Right lung (tissue), 5 donors: ENCODE results near the gene EFNB3. TPM values are rescaled to one million over a fixed set of nuclear protein-coding genes. Genes with fewer than 3 reads are reported as not detected.
A peak's percentile ranks its signal among the peaks of the same experiment; 100 is the strongest.

ENCODE experiments used
- DNase-seq, 2 donors: peaks; one replicate each; pipeline ENCODE4 v3.0.0-alpha.2; 2013
- polyA plus RNA-seq, 5 donors: library from polyadenylated mRNA; unstranded; fragments of 120-200 nt; gene quantifications; one replicate each; pipeline versions ENCODE4 v1.2.1 to v1.2.3, GENCODE V29; 2013; ENCODE audit warnings: inconsistent platforms in 1 of 5, low replicate concordance in 1 of 5; ENCODE audit not compliant: insufficient read length in 5 of 5, insufficient read depth in 1 of 5

EFNB3 gene
- polyA plus RNA-seq, 5 donors: 28.2 to 37.8 (median 32.1) TPM

DNA sequence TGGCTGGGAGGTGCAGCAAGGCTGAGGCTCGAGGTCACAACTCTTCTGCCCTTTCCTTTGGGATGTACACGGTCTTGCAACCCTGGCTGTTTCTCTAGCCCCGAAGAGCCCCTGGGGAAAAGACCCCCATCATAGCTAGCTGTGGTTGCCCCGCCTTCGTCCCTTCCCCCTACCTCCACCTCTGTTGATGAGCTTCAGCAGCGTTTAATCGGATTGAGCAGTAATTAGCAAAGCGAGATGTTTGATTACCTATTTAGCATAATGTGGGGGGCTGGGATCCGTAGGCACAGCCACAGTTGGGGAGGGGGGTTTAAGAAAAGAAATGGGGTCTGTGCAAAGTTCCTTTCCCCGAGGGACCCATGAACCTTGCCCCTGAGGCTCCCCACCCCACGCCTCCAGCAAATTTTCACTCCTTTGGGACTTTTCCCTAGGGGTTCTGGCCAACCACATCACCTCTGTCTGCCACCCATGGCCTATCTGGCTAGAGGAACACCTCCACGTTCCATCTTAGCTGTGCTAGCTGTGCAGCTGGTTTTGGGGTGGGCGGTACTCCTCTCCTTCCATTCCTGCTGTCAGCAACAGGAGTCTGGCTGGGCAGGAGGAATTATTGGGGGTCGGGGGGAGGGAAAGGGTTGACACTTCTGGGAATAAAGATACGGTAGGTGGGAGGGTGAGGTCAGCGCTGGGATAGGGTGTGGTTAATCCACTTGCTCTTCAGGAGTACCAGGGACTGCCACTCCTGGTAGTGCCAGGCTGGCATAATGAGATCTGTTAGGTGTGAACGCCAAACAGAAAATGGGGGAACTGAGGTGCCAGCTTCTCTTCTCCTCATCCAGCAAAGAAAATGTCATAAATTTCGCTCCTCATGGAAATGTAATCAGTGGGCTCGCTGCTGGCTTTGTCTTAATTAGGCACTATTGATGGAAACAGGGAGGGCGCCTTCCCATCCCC lies 11.2 kb downstream of the EFNB3 start:
- no peak for DNase-seq

DNA sequence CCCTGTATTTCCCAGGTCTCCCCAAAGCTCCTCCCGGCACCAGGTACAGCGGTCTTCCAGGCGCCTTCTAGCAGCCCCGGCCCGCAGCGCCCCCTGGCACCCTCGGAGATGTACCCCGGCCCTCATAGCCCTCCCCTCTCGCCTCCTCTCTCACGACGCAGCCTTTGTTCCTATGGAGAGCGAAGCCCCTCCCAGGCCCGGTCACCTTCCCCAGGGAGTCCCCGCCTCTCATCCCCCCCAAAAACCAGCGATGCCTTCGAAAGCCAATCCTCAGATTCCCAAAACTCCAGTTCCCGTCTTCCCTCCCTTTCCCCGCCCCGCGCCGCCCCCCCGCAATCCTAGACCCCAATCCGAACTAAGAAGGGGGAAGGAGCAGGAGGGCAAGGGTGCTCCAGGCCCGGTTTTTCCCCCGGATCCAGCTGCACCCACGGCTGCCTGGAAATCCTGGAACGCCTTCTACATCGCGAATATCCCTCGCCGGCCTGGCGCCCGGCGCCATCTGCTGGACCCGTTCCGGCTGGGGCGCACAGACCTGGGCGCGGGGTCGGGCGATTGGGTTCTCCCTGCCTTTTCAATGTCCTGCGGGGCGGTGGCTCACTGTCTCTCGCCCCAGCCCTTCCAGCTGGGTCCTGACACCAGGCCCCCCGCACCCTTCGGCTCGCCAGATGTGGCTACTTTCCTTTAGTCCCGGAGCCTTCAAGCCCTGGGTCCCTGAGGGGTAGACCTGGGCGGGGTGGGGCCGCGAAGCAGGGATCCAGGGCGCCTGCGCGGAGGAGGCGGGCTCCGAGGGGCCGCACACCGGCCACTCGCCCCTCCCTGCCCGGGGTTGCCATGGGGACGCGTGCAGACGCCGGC lies 12.1 kb downstream of the EFNB3 start, which contains the start of gene DNAH2:
TSS of gene DNAH2 (plus strand) at position 844 of the 855 bp plus-strand sequence. CDS start 1,991 bp downstream, outside the sequence.
- DNase-seq: peak; percentile 91 to 92

DNA sequence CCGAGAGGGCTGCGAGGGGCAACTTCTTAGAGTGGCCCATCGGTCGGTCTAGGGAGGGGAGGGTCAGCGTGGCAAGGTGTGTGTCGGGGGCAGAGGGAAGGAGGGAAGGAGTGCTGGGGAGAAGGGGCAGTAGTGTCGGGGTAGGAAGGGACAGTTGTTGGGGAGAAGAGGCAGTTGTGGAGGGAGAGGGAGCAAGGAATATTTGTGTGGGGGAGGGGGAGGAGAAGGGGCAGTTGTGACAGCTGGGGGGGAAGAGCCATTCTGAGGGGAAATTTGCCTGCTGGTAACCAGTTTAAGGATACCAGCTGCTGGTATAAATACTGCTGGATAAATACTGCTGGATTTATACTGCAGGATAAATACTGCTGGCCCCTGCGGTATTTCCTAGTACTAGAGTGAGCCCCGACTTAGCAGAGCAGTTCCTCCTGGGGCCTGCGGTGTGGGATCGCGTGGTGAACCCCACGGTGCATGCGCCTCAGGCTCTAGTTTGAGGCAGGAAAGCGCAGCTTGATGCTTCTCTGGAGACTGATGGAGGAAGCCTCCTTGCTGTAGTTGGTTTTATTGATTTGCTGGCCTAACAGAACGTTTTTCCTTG lies 12.9 kb downstream of the EFNB3 start:
- no peak for DNase-seq

DNA sequence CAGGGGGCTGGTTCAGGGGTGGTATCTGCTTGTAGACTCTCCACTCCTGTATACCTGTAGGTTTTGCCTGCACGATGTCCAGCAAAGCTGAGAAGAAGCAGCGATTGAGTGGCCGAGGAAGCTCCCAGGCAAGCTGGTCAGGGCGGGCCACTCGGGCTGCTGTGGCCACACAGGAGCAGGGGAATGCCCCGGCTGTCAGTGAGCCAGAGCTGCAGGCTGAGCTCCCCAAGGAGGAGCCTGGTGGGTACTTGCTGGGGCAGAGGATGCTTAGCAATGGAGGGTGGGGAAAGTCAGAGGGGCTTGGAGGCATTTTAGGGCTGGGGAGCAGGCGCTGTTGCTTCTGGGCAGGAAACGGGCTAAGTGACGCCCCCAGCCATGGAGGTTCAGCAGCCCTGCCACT lies 14.7 kb downstream of the EFNB3 start:
- no peak for DNase-seq

DNA sequence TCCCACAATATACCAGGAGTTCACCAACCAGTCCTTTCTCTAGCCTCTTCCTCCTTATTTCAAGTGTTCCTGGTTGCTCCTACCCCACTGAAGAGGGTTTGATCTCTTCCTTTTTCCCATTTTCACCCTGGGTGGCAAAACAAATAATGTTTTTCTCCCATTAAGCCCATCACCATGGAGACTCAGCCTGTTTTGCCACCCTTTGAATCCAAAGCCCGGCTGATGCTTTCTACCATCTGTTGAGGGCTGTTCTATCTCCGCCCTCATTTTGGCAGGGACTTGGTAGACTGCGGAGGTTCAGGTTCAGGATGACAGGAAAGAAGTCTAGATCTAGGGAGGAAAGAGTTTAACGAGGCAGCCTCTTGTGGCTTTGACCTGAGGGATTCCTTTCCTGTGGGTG lies 15.1 kb downstream of the EFNB3 start:
- DNase-seq: no peak

DNA sequence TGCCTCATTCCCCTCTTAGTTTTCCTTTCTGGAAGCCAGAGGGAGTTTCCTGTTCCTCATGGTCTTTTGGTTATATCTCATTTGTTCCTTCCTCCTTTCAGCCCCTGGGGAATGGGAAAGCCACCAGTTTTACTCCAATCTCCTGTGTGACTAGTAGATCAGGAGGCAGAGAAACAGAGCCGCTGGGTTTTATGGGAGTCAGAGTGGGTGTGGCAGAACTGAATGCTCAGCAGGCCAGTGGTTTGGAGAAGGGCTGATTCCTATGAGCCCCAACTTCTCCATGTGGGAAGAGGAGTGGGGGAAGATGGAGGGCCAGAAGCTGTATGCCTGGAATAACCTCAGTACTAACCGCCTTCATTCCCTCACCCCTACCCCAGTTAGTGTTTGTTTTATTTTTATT lies 16.6 kb downstream of the EFNB3 start:
- DNase-seq: no peak

DNA sequence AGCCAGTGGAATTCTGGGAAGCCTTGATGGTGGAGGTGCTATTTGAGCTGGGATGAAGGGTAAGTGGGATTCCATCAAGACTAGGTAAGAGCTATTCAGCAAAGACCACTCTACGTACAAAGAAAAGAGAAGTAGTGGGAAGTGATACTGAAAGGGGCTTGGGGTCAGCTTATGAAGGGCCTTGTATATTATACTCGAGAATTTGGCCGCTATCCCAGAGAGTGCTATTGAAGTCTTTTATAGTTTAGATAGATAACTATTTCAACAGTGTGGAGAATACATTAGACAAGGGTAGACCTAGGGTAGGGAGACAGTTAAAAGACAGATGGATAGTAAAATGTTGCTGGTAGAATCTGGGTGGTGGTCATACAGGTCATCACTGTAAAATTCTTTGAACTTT lies 22.9 kb downstream of the EFNB3 start:
- no peak for DNase-seq

DNA sequence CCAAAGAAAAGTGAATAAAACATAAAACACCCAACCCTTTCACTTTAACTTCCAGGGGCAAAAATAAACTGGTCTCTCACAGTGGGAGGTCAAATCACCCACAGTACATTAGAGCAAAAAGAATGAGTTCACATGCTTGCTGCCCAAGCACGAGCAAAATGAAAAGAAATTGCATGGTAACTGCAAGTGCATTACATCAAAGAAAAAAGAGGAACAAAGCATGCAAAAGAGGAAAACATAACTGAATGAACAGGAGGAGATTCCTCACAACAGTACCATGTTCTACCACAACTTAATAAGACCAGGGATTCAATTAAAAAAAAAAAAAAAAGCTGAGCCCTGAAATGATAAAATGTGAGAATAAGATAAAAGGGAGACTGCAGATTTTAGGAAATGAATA lies 24.8 kb downstream of the EFNB3 start:
- DNase-seq: no peak

DNA sequence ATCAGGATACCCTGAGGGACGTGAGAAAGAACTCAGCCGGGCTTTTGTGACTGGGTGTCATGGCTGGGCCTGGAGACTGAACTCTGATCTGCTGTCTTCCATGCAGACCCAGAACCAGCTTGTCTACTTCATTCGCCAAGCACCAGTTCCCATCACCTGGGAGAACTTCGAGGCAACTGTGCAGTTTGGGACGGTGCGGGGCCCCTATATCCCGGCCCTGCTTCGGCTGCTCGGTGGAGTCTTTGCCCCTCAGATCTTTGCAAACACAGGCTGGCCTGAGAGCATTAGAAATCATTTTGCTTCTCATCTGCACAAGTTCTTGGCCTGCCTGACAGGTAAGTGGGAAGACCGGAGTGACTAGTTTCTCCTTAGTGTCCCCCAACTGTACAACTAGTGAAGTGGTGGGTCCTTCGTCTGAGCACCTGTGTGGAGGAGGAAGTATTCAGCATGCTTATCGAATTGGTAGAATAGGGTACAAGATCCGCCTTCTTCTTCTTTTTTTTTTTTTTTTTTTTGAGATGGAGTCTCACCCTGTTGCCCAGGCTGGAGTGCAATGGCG lies 28.1 kb downstream of the EFNB3 start:
- peak; percentile 46 to 52 for DNase-seq

DNA sequence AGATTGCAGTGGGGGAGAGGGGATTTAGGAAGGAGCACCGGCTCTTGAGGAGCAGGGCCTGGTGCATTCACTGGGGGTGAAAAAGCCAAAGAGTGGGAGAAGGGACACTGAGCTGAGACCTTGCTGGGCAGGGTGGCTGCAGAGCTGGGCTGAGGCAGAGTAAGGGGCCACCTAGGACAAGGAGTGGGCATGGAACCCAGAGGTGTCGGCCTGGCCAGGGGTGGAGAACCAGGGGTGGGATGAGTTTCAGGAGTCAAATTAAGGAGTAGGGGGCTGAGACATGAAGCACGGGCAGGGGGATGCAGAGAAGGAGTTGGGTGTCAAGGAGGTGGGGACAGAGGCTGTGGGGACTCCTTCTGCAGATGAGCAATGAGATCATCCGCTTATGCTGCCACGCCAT lies 32.6 kb downstream of the EFNB3 start:
- DNase-seq: no peak

DNA sequence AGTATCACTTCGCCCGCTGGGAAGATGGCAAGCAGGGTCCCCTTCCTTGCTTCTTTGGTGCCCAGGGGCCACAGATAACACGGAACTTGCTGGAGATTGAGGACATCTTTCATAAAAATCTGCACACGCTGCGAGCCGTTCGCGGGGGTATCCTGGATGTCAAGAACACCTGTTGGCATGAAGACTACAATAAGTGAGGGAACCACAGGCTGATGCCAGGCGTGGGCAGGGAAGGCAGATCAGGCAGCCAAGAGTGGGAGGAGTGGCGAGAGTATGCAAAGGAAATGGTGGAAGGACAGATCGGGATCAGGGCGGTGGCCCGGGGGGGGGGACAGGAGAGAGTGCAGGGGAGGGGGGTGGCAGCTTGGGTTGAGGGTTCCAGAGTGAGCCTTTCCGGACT lies 34.7 kb downstream of the EFNB3 start:
- no peak for DNase-seq

DNA sequence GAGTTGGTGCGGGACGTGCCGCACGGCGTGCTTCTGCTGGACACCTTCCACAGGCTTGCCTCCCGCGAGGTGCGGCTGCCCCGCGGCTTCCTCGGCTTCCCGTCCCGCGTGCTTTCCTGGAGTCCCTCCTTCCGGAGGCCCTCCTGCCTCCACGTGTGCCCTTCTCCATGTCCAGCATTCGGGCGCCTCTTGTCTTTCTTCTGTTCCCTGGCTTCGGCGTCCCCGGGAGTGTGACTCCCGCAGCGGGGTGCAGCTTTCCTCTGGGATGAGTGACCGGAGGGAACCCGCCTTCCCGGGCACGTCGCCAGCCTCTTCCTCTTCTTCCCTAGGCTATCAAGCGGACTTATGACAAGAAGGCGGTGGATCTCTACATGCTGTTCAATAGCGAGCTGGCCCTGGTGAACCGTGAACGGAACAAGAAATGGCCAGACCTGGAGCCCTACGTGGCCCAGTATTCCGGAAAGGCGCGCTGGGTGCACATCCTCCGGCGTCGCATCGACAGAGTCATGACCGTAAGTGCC lies 35.5 kb downstream of the EFNB3 start:
- no peak for DNase-seq

DNA sequence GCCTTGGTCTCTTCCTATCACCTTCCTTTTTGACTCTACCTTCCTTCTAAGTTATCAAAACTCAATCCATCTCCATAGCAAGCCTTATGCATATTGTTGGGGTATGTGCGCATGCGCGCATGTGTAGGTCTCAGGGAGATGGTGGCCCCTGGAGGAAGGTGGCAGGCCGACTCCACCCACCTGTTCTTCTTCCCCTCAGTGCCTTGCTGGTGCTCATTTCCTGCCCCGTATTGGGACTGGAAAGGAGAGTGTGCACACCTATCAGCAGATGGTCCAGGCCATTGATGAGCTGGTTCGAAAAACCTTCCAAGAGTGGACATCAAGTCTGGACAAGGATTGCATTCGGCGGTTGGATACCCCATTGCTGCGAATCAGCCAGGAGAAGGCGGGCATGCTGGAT lies 37.7 kb downstream of the EFNB3 start:
- no peak for DNase-seq

DNA sequence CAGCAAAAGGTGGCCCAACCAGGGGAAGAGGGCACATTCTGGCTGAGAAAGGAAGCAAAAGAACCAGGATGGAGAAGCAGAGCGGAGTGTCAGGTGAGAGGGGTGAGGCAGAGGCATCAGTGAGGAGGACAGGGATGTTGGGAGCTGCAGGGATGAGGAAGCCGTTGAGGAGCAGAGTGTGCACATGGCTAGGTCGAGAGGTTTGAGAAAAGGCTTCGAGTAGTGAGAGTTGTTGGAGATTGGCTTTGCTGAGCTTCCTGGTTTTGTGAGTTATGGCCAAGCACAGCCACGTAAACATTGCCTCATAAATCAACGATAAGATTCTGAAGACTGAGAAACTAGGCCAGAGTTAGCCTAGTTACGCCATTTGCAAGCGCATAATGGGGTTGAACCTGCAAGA lies 39.4 kb downstream of the EFNB3 start:
- no peak for DNase-seq

DNA sequence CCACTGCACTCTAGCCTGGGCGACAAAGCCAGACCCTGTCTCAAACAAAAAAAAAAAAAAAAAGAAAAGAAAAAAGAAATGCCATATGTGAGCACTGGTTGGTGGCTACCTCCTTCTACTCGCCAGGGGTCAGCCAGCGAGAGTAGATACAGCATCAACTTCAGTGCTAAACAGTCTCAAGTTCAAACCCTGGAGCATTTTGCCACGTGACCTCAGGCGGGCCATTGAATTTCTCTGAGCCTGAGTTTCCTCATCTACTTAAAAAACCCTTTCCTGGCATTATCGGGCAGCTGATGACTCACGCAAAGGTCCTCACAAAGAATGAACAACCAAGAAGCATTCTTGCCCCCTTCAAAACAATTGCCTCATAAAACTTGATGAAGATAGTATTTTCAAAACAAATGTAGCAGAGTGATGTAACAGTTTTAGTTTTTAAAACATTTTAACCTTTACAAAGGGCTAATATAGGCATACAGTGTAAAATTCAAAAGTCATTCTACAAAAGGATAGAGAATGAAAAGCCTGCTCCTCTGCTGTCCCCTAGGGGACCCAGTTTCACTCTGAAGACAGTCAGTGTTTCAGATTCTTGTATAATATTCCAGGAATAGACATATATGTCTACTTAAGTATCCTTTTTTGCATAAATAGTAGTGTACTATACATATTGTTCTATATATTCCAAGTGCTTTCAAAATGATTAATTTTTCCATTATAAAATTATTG lies 40.9 kb downstream of the EFNB3 start:
- DNase-seq: no peak

DNA sequence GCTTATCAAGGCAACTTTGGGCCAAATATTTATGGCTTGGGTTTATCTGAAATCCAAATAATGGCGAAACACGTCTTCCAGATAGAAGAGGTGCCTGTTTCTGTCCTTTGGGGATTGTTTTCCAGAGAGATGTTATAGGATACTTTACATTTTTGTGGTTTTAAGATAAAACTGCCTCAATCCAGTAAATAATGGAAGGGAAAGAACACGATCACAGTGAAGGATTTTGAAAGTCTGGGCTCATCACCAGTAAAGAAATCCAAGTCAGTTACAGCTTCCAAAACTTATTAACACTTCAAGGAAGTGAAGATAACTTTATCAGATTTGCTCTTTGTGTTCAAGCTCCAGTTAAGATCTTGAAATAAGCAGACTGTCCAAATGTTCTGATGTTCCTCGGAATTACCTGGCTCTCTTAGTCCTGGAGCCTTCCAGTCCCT lies 42.7 kb downstream of the EFNB3 start:
- no peak for DNase-seq

DNA sequence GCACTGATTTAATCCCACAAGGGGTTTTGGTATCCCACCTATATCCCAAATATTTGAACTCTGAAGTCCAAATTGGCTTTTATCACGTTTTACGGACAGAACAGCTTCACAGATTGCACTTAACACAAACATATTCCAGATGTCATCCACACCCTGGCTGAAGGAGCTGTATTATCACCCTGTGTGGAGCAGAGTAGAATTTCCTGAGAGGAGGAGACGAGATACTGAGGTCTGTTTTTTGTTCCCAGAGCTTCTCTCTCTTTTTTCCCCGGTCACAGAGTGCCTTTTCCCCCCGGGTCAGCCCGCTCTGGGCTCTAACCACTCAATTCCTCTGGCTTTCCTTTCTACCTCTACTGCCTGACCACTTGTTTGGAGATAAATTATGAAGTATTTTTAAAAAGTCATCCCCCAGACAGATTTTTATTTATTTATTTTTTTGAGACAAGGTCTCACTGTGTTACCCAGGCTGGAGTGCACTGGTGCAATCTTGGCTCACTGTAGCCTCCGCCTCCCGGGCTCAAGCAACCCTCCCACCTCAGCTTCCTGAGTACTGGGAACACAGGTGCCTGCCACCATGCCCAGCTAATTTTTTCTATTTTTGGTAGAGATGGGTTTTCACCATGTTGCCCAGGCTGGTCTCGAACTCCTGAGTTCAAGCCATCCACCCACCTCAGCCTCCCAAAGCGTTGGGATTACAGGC lies 43.2 kb downstream of the EFNB3 start:
- no peak for DNase-seq

DNA sequence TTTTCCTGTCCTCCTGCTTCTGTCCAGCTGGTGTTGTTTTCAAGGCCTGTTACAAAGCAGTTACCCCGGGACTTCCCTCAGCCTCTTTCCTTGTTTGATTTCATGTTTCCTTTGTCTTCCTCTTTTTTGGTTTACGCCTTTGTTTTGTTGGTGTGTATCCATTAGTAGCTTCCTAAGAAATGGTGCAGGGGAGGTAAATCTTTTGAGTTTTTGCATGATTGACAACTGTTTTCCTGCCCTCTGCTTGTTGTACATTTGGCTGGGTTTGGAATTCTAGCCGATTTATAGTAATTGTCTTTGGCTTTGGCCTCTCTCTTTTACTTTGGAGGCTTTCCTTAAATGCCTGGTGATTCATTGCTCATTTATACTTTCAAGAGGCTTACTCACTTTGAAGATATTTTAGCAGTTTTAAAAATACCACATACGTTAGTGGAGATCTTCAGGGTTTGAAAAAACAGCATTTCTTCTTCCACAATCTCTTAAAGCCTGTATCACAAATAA lies 45.4 kb downstream of the EFNB3 start:
- DNase-seq: no peak

DNA sequence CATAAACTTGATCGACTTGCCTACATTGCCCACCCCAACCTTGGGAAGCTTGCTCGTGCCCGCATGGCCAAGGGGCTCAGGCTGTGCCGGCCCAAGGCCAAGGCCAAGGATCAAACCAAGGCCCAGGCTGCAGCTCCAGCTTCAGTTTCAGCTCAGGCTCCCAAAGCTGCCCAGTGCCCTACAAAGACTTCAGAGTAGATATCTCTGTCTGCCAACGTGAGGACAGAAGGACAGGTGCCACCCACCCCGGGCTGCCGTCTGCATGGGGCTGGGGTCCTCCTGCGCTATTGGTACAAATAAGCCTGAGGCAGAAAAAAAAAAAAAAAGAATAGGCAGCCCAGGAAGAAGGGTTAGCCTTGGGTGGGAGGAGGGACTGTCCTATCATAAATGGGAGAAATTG lies 49.7 kb downstream of the EFNB3 start:
- DNase-seq: no peak
